ENCODE results near the gene SP2.

SP2 gene

GRCh38 chr17:47907932-47908562, 12.0 kb downstream of the SP2 start:
- no peak for TF ChIP-seq CTCF (IDR thresholded peaks at IDR 0.05; ENCODE audit: low read depth, low read length)
- DNase-seq (ENCODE audit: low read depth, low spot score) = no peak
- no peak overlapping the region for H3K4me3 ChIP-seq (ENCODE audit: low read depth, low read length)
- in situ Hi-C loops (cut with HindIII; ENCODE audit: low sequenced_read_pairs) = no loop called here

- in situ Hi-C loops (cut with HindIII; ENCODE audit: low sequenced_read_pairs) = no loop called here
- H3K4me3 ChIP-seq (ENCODE audit: low read depth, low read length) = no peak overlapping the region
- DNase-seq (ENCODE audit: low read depth, low spot score) = no peak
- no peak for TF ChIP-seq CTCF (IDR thresholded peaks at IDR 0.05; ENCODE audit: low read depth, low read length)
These were observed 17.0 kb downstream of the SP2 start for GRCh38 chr17:47913050-47913449.

- TF ChIP-seq CTCF (IDR thresholded peaks at IDR 0.05; ENCODE audit: low read depth, low read length) = no peak
- in situ Hi-C loops (cut with HindIII; ENCODE audit: low sequenced_read_pairs) = no loop called here
- DNase-seq (ENCODE audit: low read depth, low spot score) = no peak
- no peak overlapping the region for H3K4me3 ChIP-seq (ENCODE audit: low read depth, low read length)
These were observed 18.4 kb downstream of the SP2 start for GRCh38 chr17:47914306-47914948.

- no peak for DNase-seq (ENCODE audit: low read depth, low spot score)
- in situ Hi-C loops (cut with HindIII; ENCODE audit: low sequenced_read_pairs) = no loop called here
- no peak for TF ChIP-seq CTCF (IDR thresholded peaks at IDR 0.05; ENCODE audit: low read depth, low read length)
- no peak overlapping the region for H3K4me3 ChIP-seq (ENCODE audit: low read depth, low read length)
These were observed 19.9 kb downstream of the SP2 start for GRCh38 chr17:47915776-47916398.

GRCh38 chr17:47916489-47917208, 20.6 kb downstream of the SP2 start:
- TF ChIP-seq CTCF (IDR thresholded peaks at IDR 0.05; ENCODE audit: low read depth, low read length) = no peak
- H3K4me3 ChIP-seq (ENCODE audit: low read depth, low read length) = no peak overlapping the region
- in situ Hi-C loops (cut with HindIII; ENCODE audit: low sequenced_read_pairs) = no loop called here
- no peak for DNase-seq (ENCODE audit: low read depth, low spot score)

- in situ Hi-C loops (cut with HindIII; ENCODE audit: low sequenced_read_pairs) = no loop called here
- H3K4me3 ChIP-seq (ENCODE audit: low read depth, low read length) = no peak overlapping the region
- no peak for DNase-seq (ENCODE audit: low read depth, low spot score)
- no peak for TF ChIP-seq CTCF (IDR thresholded peaks at IDR 0.05; ENCODE audit: low read depth, low read length)
These were observed 21.5 kb downstream of the SP2 start for GRCh38 chr17:47917581-47917980.

All from astrocyte of the spinal cord (primary cell).